GM12872 (cell line): ENCODE results near the gene CLIC1.

ENCODE experiments used
- CTCF ChIP-seq: IDR thresholded peaks from 3 replicates; pipeline ENCODE4 v1.5.1; 2011; ENCODE audit warnings: low read depth, mild to moderate bottlenecking, low read length, moderate library complexity; ENCODE audit not compliant: insufficient read depth

CLIC1 gene

GRCh38 chr6:31693535-31693934 is 42.8 kb downstream of the CLIC1 start:
- no peak for TF ChIP-seq CTCF

- no peak for TF ChIP-seq CTCF
Observed at GRCh38 chr6:31692886-31693285, 43.4 kb downstream of the CLIC1 start.

GRCh38 chr6:31692353-31692752 is 44.0 kb downstream of the CLIC1 start:
- TF ChIP-seq CTCF, result no peak

GRCh38 chr6:31691564-31692108 is 44.7 kb downstream of the CLIC1 start:
- TF ChIP-seq CTCF, result no peak

- no peak for TF ChIP-seq CTCF
Observed at GRCh38 chr6:31691078-31691463, 45.3 kb downstream of the CLIC1 start.

- no peak for TF ChIP-seq CTCF
Observed at GRCh38 chr6:31690231-31691077, 45.9 kb downstream of the CLIC1 start.

- TF ChIP-seq CTCF, result peak; percentile 58
Observed at GRCh38 chr6:31689249-31690110, 46.9 kb downstream of the CLIC1 start.
